ENCODE data around the gene PDCD1LG2.
A peak's percentile ranks its signal among the peaks of the same experiment; 100 is the strongest.

PDCD1LG2 gene

GRCh38 chr9:5611321-5612184 is 101.2 kb downstream of the PDCD1LG2 start:
- no peak for ATAC-seq

- no peak for ATAC-seq
These were observed 101.8 kb downstream of the PDCD1LG2 start for GRCh38 chr9:5612185-5612530.

- no peak for ATAC-seq
These were observed 103.9 kb downstream of the PDCD1LG2 start for GRCh38 chr9:5614192-5614591.

- no peak for ATAC-seq
These were observed 104.7 kb downstream of the PDCD1LG2 start for GRCh38 chr9:5614985-5615384.

GRCh38 chr9:5617749-5618148 is 107.4 kb downstream of the PDCD1LG2 start:
- ATAC-seq = peak; percentile 82 to 86

- no peak for ATAC-seq
These were observed 110.2 kb downstream of the PDCD1LG2 start for GRCh38 chr9:5620494-5620893.
